DOHH2 (cell line): ENCODE results near the gene DRAXIN.

ENCODE experiments used
- H3F3A ChIP-seq: fragments of 200-600 bp; sonication (generic), shearing (Covaris generic); 2 replicates; pipeline ENCODE4 v1.6.0; 2016; ENCODE audit warnings: antibody characterized with exemption, mild to moderate bottlenecking; ENCODE audit not compliant: control insufficient read depth, insufficient read depth
- H3K27ac ChIP-seq: fragments of 200-600 bp; sonication (generic); 2 replicates; pipeline ENCODE4 v1.5.1; 2014; ENCODE audit warnings: low read depth, mild to moderate bottlenecking, low read length, moderate library complexity
- H3K27me3 ChIP-seq: fragments of 200-600 bp; sonication (generic); 2 replicates; pipeline ENCODE4 v1.6.1; 2014; ENCODE audit warnings: mild to moderate bottlenecking, low read length, mixed read lengths; ENCODE audit not compliant: control insufficient read depth
- H3K36me3 ChIP-seq: fragments of 200-600 bp; sonication (generic); 2 replicates; pipeline ENCODE4 v1.6.1; 2014; ENCODE audit warnings: mild to moderate bottlenecking, low read length, moderate library complexity, mixed read lengths; ENCODE audit not compliant: control insufficient read depth
- H3K4me1 ChIP-seq: fragments of 200-600 bp; sonication (generic); 2 replicates; pipeline ENCODE4 v1.6.1; 2014; ENCODE audit warnings: mild to moderate bottlenecking, low read length, mixed read lengths; ENCODE audit not compliant: control insufficient read depth
- H3K4me2 ChIP-seq: fragments of 200-600 bp; sonication (generic); 2 replicates; pipeline ENCODE4 v1.6.0; 2014; ENCODE audit warnings: mild to moderate bottlenecking, low read length, moderate library complexity
- H3K4me3 ChIP-seq: fragments of 200-600 bp; sonication (generic); 2 replicates; pipeline ENCODE4 v1.5.1; 2014; ENCODE audit warnings: mild to moderate bottlenecking, low read length, mixed read lengths
- H3K79me2 ChIP-seq: fragments of 200-600 bp; sonication (generic); 2 replicates; pipeline ENCODE4 v1.6.1; 2014; ENCODE audit warnings: mild to moderate bottlenecking, low read length, mixed read lengths; ENCODE audit not compliant: control insufficient read depth
- H3K9me2 ChIP-seq: fragments of 200-600 bp; sonication (generic); replicated peaks from 2 replicates; pipeline ENCODE4 v1.6.1; 2014; ENCODE audit warnings: mild to moderate bottlenecking, low read length, mixed read lengths; ENCODE audit not compliant: control insufficient read depth
- H3K9me3 ChIP-seq: fragments of 200-600 bp; sonication (generic); 2 replicates; pipeline ENCODE4 v1.6.1; 2014; ENCODE audit warnings: antibody characterized with exemption, low read length, mixed read lengths; ENCODE audit not compliant: control insufficient read depth, insufficient read depth
- H4K20me1 ChIP-seq: fragments of 200-600 bp; sonication (generic); 2 replicates; pipeline ENCODE4 v1.6.0; 2014; ENCODE audit warnings: low read depth, mild to moderate bottlenecking, antibody characterized with exemption, low read length, moderate library complexity; ENCODE audit not compliant: control insufficient read depth, insufficient read depth
- CTCF ChIP-seq: fragments of 200-600 bp; sonication (generic); IDR thresholded peaks from one replicate; pipeline ENCODE4 v1.5.1; 2014; ENCODE audit warnings: antibody characterized with exemption, mild to moderate bottlenecking, low read depth, low read length; ENCODE audit not compliant: poor library complexity, severe bottlenecking
- EZH2phosphoT487 ChIP-seq: fragments of 200-600 bp; sonication (generic); IDR thresholded peaks from 2 replicates; pipeline ENCODE4 v1.6.1; 2017; ENCODE audit warnings: borderline replicate concordance, mild to moderate bottlenecking, antibody characterized with exemption, low read length, moderate library complexity, mixed read lengths

DRAXIN gene

DNA sequence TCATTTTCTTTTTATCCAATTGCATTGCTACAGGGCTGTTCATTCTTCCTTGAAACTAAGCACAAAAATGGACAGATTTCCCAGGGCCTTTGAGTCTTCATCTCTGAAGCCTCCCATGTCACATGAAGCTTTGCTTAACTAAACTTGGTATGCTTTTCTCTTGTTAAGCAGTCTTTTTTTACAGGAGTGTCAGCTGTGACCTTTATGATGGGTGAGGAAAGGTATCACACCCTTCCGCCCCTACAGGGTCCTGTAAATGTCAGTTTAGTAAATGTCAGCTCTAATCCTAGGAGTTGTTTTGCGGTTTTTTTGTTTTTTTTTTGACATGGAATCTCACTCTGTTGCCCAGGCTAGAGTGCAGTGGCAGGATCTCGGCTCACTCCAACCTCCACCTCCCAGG lies 41.8 kb downstream of the DRAXIN start:
- Histone ChIP-seq H3K9me2 (no peaks in the 10 kb centered on the region), H3K4me2 (no peak overlapping the region), H3K4me3 (no peak overlapping the region), H3K27ac (no peak overlapping the region), H3K4me1 (peaks cover 47% of the 10 kb centered on the region), H3K27me3 (no peaks in the 10 kb centered on the region), H4K20me1 (no peaks in the 10 kb centered on the region), H3K79me2 (no peaks in the 10 kb centered on the region), H3K9me3 (no peaks in the 10 kb centered on the region), H3F3A (peaks cover 3% of the 10 kb centered on the region), H3K36me3 (no peaks in the 10 kb centered on the region)
- TF ChIP-seq CTCF (no peak), EZH2phosphoT487 (no peak)

DNA sequence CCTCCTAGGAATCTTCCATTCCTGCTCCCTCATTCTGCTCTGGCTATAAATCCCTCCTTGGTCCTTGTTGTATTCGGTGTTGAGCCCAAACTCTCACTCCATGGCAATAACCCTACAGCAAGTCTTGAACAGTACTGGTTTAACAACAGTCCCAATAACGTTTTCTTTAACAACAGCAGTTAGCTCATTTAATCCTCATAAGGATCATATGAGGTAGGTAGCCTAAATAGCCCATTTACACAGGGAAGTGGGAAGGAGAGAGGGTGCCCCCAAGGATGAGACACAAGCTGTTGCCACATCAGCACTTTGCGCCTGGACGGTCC lies 44.0 kb downstream of the DRAXIN start:
- H3K36me3 ChIP-seq: no peaks in the 10 kb centered on the region
- H3K79me2 ChIP-seq: no peaks in the 10 kb centered on the region
- H4K20me1 ChIP-seq: no peaks in the 10 kb centered on the region
- H3K27me3 ChIP-seq: no peaks in the 10 kb centered on the region
- H3F3A ChIP-seq: peaks cover 3% of the 10 kb centered on the region
- peaks cover 36% of the 10 kb centered on the region for H3K4me1 ChIP-seq
- peak overlapping the region; percentile 95 for H3K4me2 ChIP-seq
- no peak for TF ChIP-seq CTCF
- peak overlapping the region; percentile 94 for H3K4me3 ChIP-seq
- H3K9me3 ChIP-seq: no peaks in the 10 kb centered on the region
- no peaks in the 10 kb centered on the region for H3K9me2 ChIP-seq
- H3K27ac ChIP-seq: no peak overlapping the region

- peaks cover 3% of the 10 kb centered on the region for H3F3A ChIP-seq
- no peaks in the 10 kb centered on the region for H3K79me2 ChIP-seq
- 0 out of 2 replicates have a peak within 1 kb of the TSS, but pooled peaks have one; percentile 19 for H3K27ac ChIP-seq
- H3K9me2 ChIP-seq: no peaks in the 10 kb centered on the region
- H3K27me3 ChIP-seq: no peaks in the 10 kb centered on the region
- no peaks in the 10 kb centered on the region for H3K9me3 ChIP-seq
- peak within 1 kb of the TSS; percentile 94 for H3K4me3 ChIP-seq
- TF ChIP-seq CTCF: peak; percentile 12
- no peak for TF ChIP-seq EZH2phosphoT487
- peak within 1 kb of the TSS; percentile 95 for H3K4me2 ChIP-seq
- H4K20me1 ChIP-seq: no peaks in the 10 kb centered on the region
- peaks cover 35% of the 10 kb centered on the region for H3K4me1 ChIP-seq
- H3K36me3 ChIP-seq: no peaks in the 10 kb centered on the region
These were observed 44.6 kb downstream of the DRAXIN start, which contains the start of gene AGTRAP for GRCh38 chr1:11735854-11736745. TSS of gene AGTRAP (plus strand) at chr1:11736136. CDS start at chr1:11736209, 73 bp downstream.
